H1 (cell line): ENCODE data around the gene TRAF6. TPM values are rescaled to one million over a fixed set of nuclear protein-coding genes. Genes with fewer than 3 reads are reported as not detected.

Experiments
- CTCF ChIA-PET: fragments of 300-600 bp; sonication (Branson Sonifier 250); formaldehyde crosslinking; loops from one replicate; lab custom pipeline; 2021; ENCODE audit not compliant: partially characterized antibody; lab: Charles Lee
- POLR2A ChIA-PET: fragments of 300-600 bp; sonication (Branson Sonifier 250); formaldehyde crosslinking; loops from one replicate; lab custom pipeline; 2021; ENCODE audit warnings: inconsistent platforms; ENCODE audit not compliant: partially characterized antibody; lab: Charles Lee
- DNase-seq, 2 experiments: peaks; one replicate each; pipeline versions ENCODE4 v3.0.0 to v3.0.0-alpha.2; 2010 to 2022; ENCODE audit warnings: low spot score in 2 of 2, low read depth in 1 of 2, mixed read lengths in 1 of 2
- FAIRE-seq: peaks from 2 replicates; lab custom pipeline; 2011; peaks lifted over from hg19 to GRCh38; lab: Jason Lieb, UNC
- H2AFZ ChIP-seq: 2 replicates; pipeline ENCODE4 v1.8.1; 2012; ENCODE audit warnings: low read length, inconsistent platforms
- H2AK5ac ChIP-seq: 2 replicates; pipeline ENCODE4 v1.6.1; 2013; ENCODE audit warnings: low read depth, low read length
- H2BK120ac ChIP-seq: replicated peaks from 2 replicates; pipeline ENCODE3; 2013; ENCODE audit warnings: low read depth, low read length, inconsistent platforms
- H2BK12ac ChIP-seq: 2 replicates; pipeline ENCODE4 v1.6.1; 2013; ENCODE audit warnings: low read depth, low read length
- H2BK15ac ChIP-seq: 2 replicates; pipeline ENCODE4 v1.6.1; 2013; ENCODE audit warnings: low read length
- H2BK20ac ChIP-seq: 2 replicates; pipeline ENCODE4 v1.6.1; 2013; ENCODE audit warnings: low read length
- H2BK5ac ChIP-seq: 2 replicates; pipeline ENCODE4 v1.6.1; 2013; ENCODE audit warnings: low read depth, low read length
- H3K14ac ChIP-seq: 2 replicates; pipeline ENCODE4 v1.6.1; 2013; ENCODE audit warnings: inconsistent platforms; ENCODE audit not compliant: insufficient read length
- H3K18ac ChIP-seq: 2 replicates; pipeline ENCODE4 v1.6.1; 2013; ENCODE audit warnings: low read length; ENCODE audit errors: extremely low read depth
- H3K23ac ChIP-seq: 2 replicates; pipeline ENCODE4 v1.6.1; 2013; ENCODE audit warnings: inconsistent platforms; ENCODE audit not compliant: insufficient read length
- H3K23me2 ChIP-seq: 2 replicates; pipeline ENCODE4 v1.6.1; 2013; ENCODE audit warnings: low read depth, low read length
- H3K27ac ChIP-seq: 2 replicates; pipeline ENCODE4 v1.6.1; 2011; ENCODE audit warnings: low read depth, low read length, inconsistent platforms
- H3K27me3 ChIP-seq, 4 experiments: replicated peaks in 1 of 4; 1 replicate in 1 of 4; 2 replicates in 3 of 4; pipeline versions ENCODE4 v1.6.1 to v1.8.1; 2011 to 2013; ENCODE audit warnings: low read length in 3 of 4, mild to moderate bottlenecking in 3 of 4, inconsistent platforms in 2 of 4, mixed read lengths in 2 of 4, moderate library complexity in 1 of 4; ENCODE audit not compliant: control insufficient read depth in 3 of 4, insufficient read depth in 3 of 4; ENCODE audit errors: extremely low read depth in 1 of 4
- H3K36me3 ChIP-seq, 4 experiments: 2 replicates each; pipeline versions ENCODE4 v1.6.1 to v1.8.1; 2011 to 2013; ENCODE audit warnings: mild to moderate bottlenecking in 4 of 4, low read length in 3 of 4, moderate library complexity in 2 of 4, control low read depth in 1 of 4, inconsistent platforms in 1 of 4; ENCODE audit not compliant: insufficient read depth in 4 of 4, control insufficient read depth in 2 of 4
- H3K4ac ChIP-seq: replicated peaks from 2 replicates; pipeline ENCODE3; 2013; ENCODE audit warnings: low read length, low read depth, mixed read lengths, inconsistent platforms; ENCODE audit not compliant: insufficient read length
- H3K4me1 ChIP-seq, 4 experiments: replicated peaks in 1 of 4; 1 replicate in 1 of 4; 2 replicates in 3 of 4; pipeline versions ENCODE4 v1.6.1 to v1.8.1; 2011 to 2013; ENCODE audit warnings: low read length in 3 of 4, inconsistent platforms in 2 of 4, mixed read lengths in 1 of 4; ENCODE audit not compliant: insufficient read depth in 4 of 4, control insufficient read depth in 3 of 4
- H3K4me2 ChIP-seq, 2 experiments: 2 replicates each; pipeline versions ENCODE4 v1.6.1 to v1.8.1; 2011 to 2013; ENCODE audit warnings: low read depth in 2 of 2, low read length in 2 of 2, control low read depth in 1 of 2, inconsistent platforms in 1 of 2, mild to moderate bottlenecking in 1 of 2; ENCODE audit not compliant: insufficient read depth in 1 of 2
- H3K4me3 ChIP-seq, 4 experiments: fragments of 200-600, 300-600 bp in 1 of 4; sonication (generic), shearing (Covaris generic), sonication (Bioruptor Twin) in 1 of 4; 2 replicates each; pipeline versions ENCODE4 v1.5.1 to v1.8.1; 2011 to 2016; ENCODE audit warnings: low read length in 4 of 4, low read depth in 3 of 4, control low read depth in 2 of 4, inconsistent platforms in 2 of 4, mild to moderate bottlenecking in 2 of 4, mixed read lengths in 1 of 4, moderate library complexity in 1 of 4; ENCODE audit not compliant: insufficient read depth in 2 of 4; ENCODE audit errors: extremely low read depth in 1 of 4
- H3K56ac ChIP-seq: replicated peaks from 2 replicates; pipeline ENCODE3; 2013; ENCODE audit warnings: low read depth, mild to moderate bottlenecking, mixed read lengths, low read length, inconsistent platforms; ENCODE audit not compliant: insufficient read length
- H3K79me1 ChIP-seq: 2 replicates; pipeline ENCODE4 v1.6.1; 2013; ENCODE audit warnings: low read depth, low read length, control low read depth
- H3K79me2 ChIP-seq, 2 experiments: 2 replicates each; pipeline versions ENCODE4 v1.6.1 to v1.8.1; 2012 to 2013; ENCODE audit warnings: low read length in 2 of 2, mild to moderate bottlenecking in 2 of 2, inconsistent platforms in 1 of 2; ENCODE audit not compliant: insufficient read depth in 2 of 2, control insufficient read depth in 1 of 2
- H3K9ac ChIP-seq, 4 experiments: replicated peaks in 1 of 4; 1 replicate in 1 of 4; 2 replicates in 3 of 4; pipeline versions ENCODE4 v1.6.1 to v1.8.1; 2011 to 2013; ENCODE audit warnings: low read depth in 3 of 4, low read length in 3 of 4, control low read depth in 2 of 4, mild to moderate bottlenecking in 2 of 4, moderate library complexity in 2 of 4, inconsistent platforms in 1 of 4; ENCODE audit errors: extremely low read depth in 1 of 4
- H3K9me3 ChIP-seq, 2 experiments: 2 replicates each; pipeline versions ENCODE4 v1.6.1 to v1.8.1; 2012 to 2013; ENCODE audit warnings: mild to moderate bottlenecking in 2 of 2, moderate library complexity in 2 of 2, control low read depth in 1 of 2, inconsistent platforms in 1 of 2, low read depth in 1 of 2, low read length in 1 of 2, mixed read lengths in 1 of 2; ENCODE audit not compliant: insufficient read depth in 2 of 2
- H4K20me1 ChIP-seq, 2 experiments: replicated peaks in 1 of 2; 2 replicates each; pipeline versions ENCODE3 to v1.8.1; 2011 to 2013; ENCODE audit warnings: inconsistent platforms in 2 of 2, low read length in 2 of 2, mild to moderate bottlenecking in 1 of 2; ENCODE audit not compliant: insufficient read depth in 2 of 2, control insufficient read depth in 1 of 2
- H4K5ac ChIP-seq: 2 replicates; pipeline ENCODE4 v1.6.1; 2013; ENCODE audit warnings: low read length, low read depth, mixed read lengths, inconsistent platforms; ENCODE audit not compliant: insufficient read length
- H4K8ac ChIP-seq: 2 replicates; pipeline ENCODE4 v1.8.0; 2013; ENCODE audit warnings: mild to moderate bottlenecking, moderate library complexity, low read length, inconsistent platforms; ENCODE audit not compliant: insufficient read depth; ENCODE audit errors: extremely low read depth
- H4K91ac ChIP-seq: replicated peaks from 2 replicates; pipeline ENCODE3; 2013; ENCODE audit warnings: low read length, mixed read lengths, inconsistent platforms; ENCODE audit not compliant: insufficient read length
- BCL11A ChIP-seq, 2 experiments: IDR thresholded peaks; one replicate each; pipeline ENCODE4 v1.6.1; 2011; ENCODE audit warnings: low read depth in 2 of 2, low read length in 2 of 2, mild to moderate bottlenecking in 2 of 2
- CREB1 ChIP-seq: IDR thresholded peaks from 2 replicates; pipeline ENCODE4 v1.6.1; 2012; ENCODE audit warnings: inconsistent platforms
- EZH2 ChIP-seq: fragments of 200-600 bp; sonication (generic); IDR thresholded peaks from 2 replicates; pipeline ENCODE4 v1.7.1; 2012; ENCODE audit warnings: low read depth, mild to moderate bottlenecking, moderate library complexity, low read length, inconsistent platforms; ENCODE audit not compliant: severe bottlenecking
- FOSL1 ChIP-seq: IDR thresholded peaks from 2 replicates; pipeline ENCODE4 v1.6.1; 2011; ENCODE audit warnings: mild to moderate bottlenecking, low read depth, low read length, moderate library complexity; ENCODE audit not compliant: insufficient read depth
- GABPA ChIP-seq: IDR thresholded peaks from 2 replicates; pipeline ENCODE4 v1.6.1; 2011; ENCODE audit warnings: mild to moderate bottlenecking, low read length, moderate library complexity, borderline replicate concordance; ENCODE audit not compliant: insufficient read depth
- JUND ChIP-seq: IDR thresholded peaks from 2 replicates; pipeline ENCODE4 v1.6.1; 2011; ENCODE audit warnings: mild to moderate bottlenecking, improper control_type of control experiment, low read length
- KDM4A ChIP-seq: IDR thresholded peaks from one replicate; pipeline ENCODE4 v1.7.1; 2012; ENCODE audit warnings: low read depth, mild to moderate bottlenecking, moderate library complexity, low read length, inconsistent platforms; ENCODE audit not compliant: severe bottlenecking
- PHF8 ChIP-seq: fragments of 200-600 bp; sonication (generic); conservative IDR thresholded peaks from 2 replicates; pipeline ENCODE4 v1.7.1; 2012; ENCODE audit warnings: low read depth, mild to moderate bottlenecking, inconsistent platforms, low read length, moderate library complexity
- POLR2AphosphoS5 ChIP-seq: IDR thresholded peaks from 2 replicates; pipeline ENCODE4 v1.6.1; 2011; ENCODE audit warnings: low read depth, low read length
- SP2 ChIP-seq: IDR thresholded peaks from 2 replicates; pipeline ENCODE4 v1.6.1; 2012; ENCODE audit warnings: mild to moderate bottlenecking, low read length, inconsistent platforms
- WGBS, 2 experiments: shearing (Covaris generic) in 1 of 2; methylation state at CpG; one replicate each; pipeline versions ENCODE4 v1.1.6 to v1.1.7; 2013 to 2015; ENCODE audit warnings: low lambda C conversion rate in 2 of 2, mixed read lengths in 2 of 2, inconsistent platforms in 1 of 2, low coverage in 1 of 2, missing lambda C conversion rate in 1 of 2; ENCODE audit not compliant: insufficient replicate concordance in 2 of 2, insufficient coverage in 1 of 2, insufficient read length in 1 of 2; ENCODE audit errors: extremely low coverage in 1 of 2, missing lambda C conversion rate in 1 of 2; 5-methylcytosine and 5-hydroxymethylcytosine counted together
- polyA plus RNA-seq, 7 experiments: library from polyadenylated mRNA; depleted of rRNA in 3 of 7; stranded (reverse) in 5 of 7; unstranded in 2 of 7; fragments of >200 nt in 5 of 7; fragments of 200-250 nt in 2 of 7; gene quantifications; 1 replicate in 5 of 7; 2 replicates in 1 of 7; 4 replicates in 1 of 7; pipeline versions ENCODE4 v1.2.1 to v1.2.3, GENCODE V29; 2011 to 2013; ENCODE audit warnings: missing spikeins in 2 of 7, mixed read lengths in 2 of 7
- total RNA-seq: library from RNA; stranded (reverse); fragmentation: NEBNext Ultra II Directional; extraction: Animal tissue kit (Norgen Biotek cat#: 25700); gene quantifications from 2 replicates; pipeline ENCODE4 v1.2.1, GENCODE V29; 2021
- TF ChIP-seq, protein P1 (sequence below): IDR thresholded peaks from 2 replicates; pipeline ENCODE4 v1.6.1; 2011; ENCODE audit warnings: low read depth, mild to moderate bottlenecking, low read length; ENCODE audit not compliant: insufficient read depth
- TF ChIP-seq, protein P2 (sequence below): IDR thresholded peaks from 2 replicates; pipeline ENCODE4 v1.6.1; 2012; ENCODE audit warnings: inconsistent platforms
- TF ChIP-seq, protein P3 (sequence below): IDR thresholded peaks from 2 replicates; pipeline ENCODE4 v1.6.1; 2011; ENCODE audit warnings: low read length, improper control_type of control experiment

Gene TRAF6
- total and polyA plus RNA-seq, 2 of the 8 experiments (the other 6 are each of a cell fraction or from before 2014, with no cell fraction given): 4.6 to 8.8 TPM

DNA sequence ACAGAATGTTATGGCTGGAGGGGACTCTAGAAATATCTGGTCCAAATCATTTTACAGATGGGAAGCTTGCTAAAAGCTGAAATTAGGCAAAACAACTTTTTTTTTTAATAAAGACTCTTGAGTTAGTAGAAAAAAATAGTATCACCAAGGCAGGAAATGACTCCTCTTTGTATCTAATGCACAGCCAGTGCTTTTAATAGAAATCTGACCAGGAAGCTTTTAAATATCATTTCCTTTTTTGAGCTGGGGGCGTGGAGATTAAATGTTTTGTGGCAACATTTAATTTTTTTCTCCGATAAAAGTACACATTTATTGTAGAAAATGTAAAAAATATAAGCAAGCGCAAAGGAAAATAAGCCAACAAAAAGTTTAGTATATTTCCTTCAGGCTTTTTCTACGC lies 22.5 kb downstream of the TRAF6 start:
- no peak overlapping the region for H3K4me3 ChIP-seq
- FAIRE-seq (no peak), DNase-seq (no peak)
- peaks cover 2 to 36% (median 14%) of the 10 kb centered on the region in 4 experiments; a peak in 6 of 8 replicates for H3K36me3 ChIP-seq
- no peak overlapping the region for H3K4me2 ChIP-seq
- H2BK5ac ChIP-seq: no peak overlapping the region
- H4K8ac ChIP-seq: no peak overlapping the region
- H4K20me1 ChIP-seq: no peaks in the 10 kb centered on the region
- no peak overlapping the region for H2BK12ac ChIP-seq
- no peak overlapping the region for H3K23ac ChIP-seq
- H4K5ac ChIP-seq: no peak overlapping the region
- ChIA-PET POLR2A (no interaction called here), CTCF (interaction anchor here (0.8 to 2.4 kb wide), 4 partner anchors 9 to 195 kb away, joined by 3 to 16 read pairs (median 4); no protein-coding TSS in a partner anchor)
- no peak overlapping the region for H3K27ac ChIP-seq
- H3K27me3 ChIP-seq: no peaks in the 10 kb centered on the region
- WGBS, 2 experiments: 93% methylated on average over 4 of the region's 4 CpGs; no CpG with 5 or more reads in 1 of the 2 experiments
- no peak overlapping the region for H2BK15ac ChIP-seq
- no peaks in the 10 kb centered on the region for H3K4me1 ChIP-seq
- no peak overlapping the region for H4K91ac ChIP-seq
- H3K14ac ChIP-seq: no peak overlapping the region
- H3K4ac ChIP-seq: no peak overlapping the region
- H3K9me3 ChIP-seq: no peaks in the 10 kb centered on the region
- H3K23me2 ChIP-seq: no peaks in the 10 kb centered on the region
- H2BK20ac ChIP-seq: no peak overlapping the region
- no peak overlapping the region for H2BK120ac ChIP-seq
- no peak overlapping the region for H2AFZ ChIP-seq
- H3K9ac ChIP-seq: no peak overlapping the region
- H3K79me1 ChIP-seq: no peaks in the 10 kb centered on the region
- no peak overlapping the region for H3K18ac ChIP-seq
- no peak overlapping the region for H3K56ac ChIP-seq
- no peak overlapping the region for H2AK5ac ChIP-seq
- H3K79me2 ChIP-seq: no peaks in the 10 kb centered on the region
- no peak for TF ChIP-seq POLR2AphosphoS5
- no peak for TF ChIP-seq CREB1
- TF ChIP-seq JUND: no peak
- no peak for TF ChIP-seq SP2
- TF ChIP-seq BCL11A (IDR thresholded peaks at IDR 0.05; ENCODE audit: low read depth in 2 of 2, low read length in 2 of 2): no peak
- TF ChIP-seq KDM4A: no peak
- no peak for TF ChIP-seq PHF8
- TF ChIP-seq, protein P1, sequence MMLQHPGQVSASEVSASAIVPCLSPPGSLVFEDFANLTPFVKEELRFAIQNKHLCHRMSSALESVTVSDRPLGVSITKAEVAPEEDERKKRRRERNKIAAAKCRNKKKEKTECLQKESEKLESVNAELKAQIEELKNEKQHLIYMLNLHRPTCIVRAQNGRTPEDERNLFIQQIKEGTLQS: no peak
- TF ChIP-seq, protein P2, sequence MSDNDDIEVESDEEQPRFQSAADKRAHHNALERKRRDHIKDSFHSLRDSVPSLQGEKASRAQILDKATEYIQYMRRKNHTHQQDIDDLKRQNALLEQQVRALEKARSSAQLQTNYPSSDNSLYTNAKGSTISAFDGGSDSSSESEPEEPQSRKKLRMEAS: no peak
- no peak for TF ChIP-seq GABPA
- TF ChIP-seq FOSL1: no peak
- no peak for TF ChIP-seq EZH2
- TF ChIP-seq, protein P3, sequence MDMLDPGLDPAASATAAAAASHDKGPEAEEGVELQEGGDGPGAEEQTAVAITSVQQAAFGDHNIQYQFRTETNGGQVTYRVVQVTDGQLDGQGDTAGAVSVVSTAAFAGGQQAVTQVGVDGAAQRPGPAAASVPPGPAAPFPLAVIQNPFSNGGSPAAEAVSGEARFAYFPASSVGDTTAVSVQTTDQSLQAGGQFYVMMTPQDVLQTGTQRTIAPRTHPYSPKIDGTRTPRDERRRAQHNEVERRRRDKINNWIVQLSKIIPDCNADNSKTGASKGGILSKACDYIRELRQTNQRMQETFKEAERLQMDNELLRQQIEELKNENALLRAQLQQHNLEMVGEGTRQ: no peak
